ENCODE results near the gene KCNA2. TPM values are rescaled to one million over a fixed set of nuclear protein-coding genes. Genes with fewer than 3 reads are reported as not detected.

The KCNA2 gene
- total and polyA plus RNA-seq, 4 donors = 0.02 to 0.68 (median 0.15) TPM

- Histone ChIP-seq H3K4me1 (ENCODE audit: control insufficient read depth in 5 of 5, insufficient read depth in 5 of 5, low read length in 5 of 5) (no peaks in the 10 kb centered on the region), H3K9ac (ENCODE audit: insufficient read depth in 1 of 2, low read length in 2 of 2) (no peak overlapping the region), H3K27ac (ENCODE audit: low read depth in 1 of 2, low read length in 1 of 2) (no peak overlapping the region), H3K4me3 (no peak overlapping the region), H3K27me3 (ENCODE audit: control insufficient read depth in 3 of 3, insufficient read depth in 3 of 3, low read length in 2 of 3) (peaks cover 3 to 12% (median 3%) of the 10 kb centered on the region in 3 donors), H3K9me3 (ENCODE audit: control insufficient read depth in 4 of 4, insufficient read depth in 3 of 4, low read length in 3 of 4) (no peaks in the 10 kb centered on the region), H3K36me3 (ENCODE audit: control insufficient read depth in 4 of 4, insufficient read depth in 4 of 4, low read length in 4 of 4) (no peaks in the 10 kb centered on the region)
- no peak for TF ChIP-seq CTCF (IDR thresholded peaks at IDR 0.05; ENCODE audit: control extremely low read depth, extremely low read depth)
- no peak for DNase-seq
- 60 to 75% methylated on average over 1 of the region's 1 CpG for WGBS, 2 donors
- no peak for ATAC-seq (ENCODE audit: insufficient read depth, low FRiP score)
Observed at GRCh38 chr1:110565565-110565964, 40.6 kb downstream of the KCNA2 start.

GRCh38 chr1:110563089-110563488 is 43.1 kb downstream of the KCNA2 start:
- Histone ChIP-seq H3K36me3 (ENCODE audit: control insufficient read depth in 4 of 4, insufficient read depth in 4 of 4, low read length in 4 of 4) (no peaks in the 10 kb centered on the region), H3K27me3 (ENCODE audit: control insufficient read depth in 3 of 3, insufficient read depth in 3 of 3, low read length in 2 of 3) (peaks cover 0 to 17% (median 0%) of the 10 kb centered on the region in 3 donors), H3K4me1 (ENCODE audit: control insufficient read depth in 5 of 5, insufficient read depth in 5 of 5, low read length in 5 of 5) (no peaks in the 10 kb centered on the region), H3K9me3 (ENCODE audit: control insufficient read depth in 4 of 4, insufficient read depth in 3 of 4, low read length in 3 of 4) (no peaks in the 10 kb centered on the region), H3K9ac (ENCODE audit: insufficient read depth in 1 of 2, low read length in 2 of 2) (no peak overlapping the region), H3K4me3 (no peak overlapping the region), H3K27ac (ENCODE audit: low read depth in 1 of 2, low read length in 1 of 2) (no peak overlapping the region)
- no peak for DNase-seq
- no peak for ATAC-seq (ENCODE audit: insufficient read depth, low FRiP score)
- no peak for TF ChIP-seq CTCF (IDR thresholded peaks at IDR 0.05; ENCODE audit: control extremely low read depth, extremely low read depth)
- 76 to 83% methylated on average over 4 of the region's 4 CpGs for WGBS, 2 donors

GRCh38 chr1:110561596-110561995 is 44.6 kb downstream of the KCNA2 start:
- no peak overlapping the region for H3K4me3 ChIP-seq
- no peak overlapping the region for H3K9ac ChIP-seq (ENCODE audit: insufficient read depth in 1 of 2, low read length in 2 of 2)
- no peaks in the 10 kb centered on the region for H3K36me3 ChIP-seq (ENCODE audit: control insufficient read depth in 4 of 4, insufficient read depth in 4 of 4, low read length in 4 of 4)
- no peak overlapping the region for H3K27ac ChIP-seq (ENCODE audit: low read depth in 1 of 2, low read length in 1 of 2)
- H3K27me3 ChIP-seq (ENCODE audit: control insufficient read depth in 3 of 3, insufficient read depth in 3 of 3, low read length in 2 of 3) = peaks cover 0 to 20% (median 4%) of the 10 kb centered on the region in 3 donors
- no peak for DNase-seq
- 74 to 85% methylated on average over 7 of the region's 7 CpGs for WGBS, 2 donors
- TF ChIP-seq CTCF (IDR thresholded peaks at IDR 0.05; ENCODE audit: control extremely low read depth, extremely low read depth) = no peak
- no peak for ATAC-seq (ENCODE audit: insufficient read depth, low FRiP score)
- H3K4me1 ChIP-seq (ENCODE audit: control insufficient read depth in 5 of 5, insufficient read depth in 5 of 5, low read length in 5 of 5) = no peaks in the 10 kb centered on the region
- no peaks in the 10 kb centered on the region for H3K9me3 ChIP-seq (ENCODE audit: control insufficient read depth in 4 of 4, insufficient read depth in 3 of 4, low read length in 3 of 4)

GRCh38 chr1:110559157-110559556 is 47.0 kb downstream of the KCNA2 start:
- H3K27me3 ChIP-seq (ENCODE audit: control insufficient read depth in 3 of 3, insufficient read depth in 3 of 3, low read length in 2 of 3) = peaks cover 0 to 35% (median 18%) of the 10 kb centered on the region in 3 donors
- peaks cover 0 to 10% (median 0%) of the 10 kb centered on the region in 5 donors for H3K4me1 ChIP-seq (ENCODE audit: control insufficient read depth in 5 of 5, insufficient read depth in 5 of 5, low read length in 5 of 5)
- 44 to 45% methylated on average over 4 of the region's 4 CpGs for WGBS, 2 donors
- ATAC-seq (ENCODE audit: insufficient read depth, low FRiP score) (no peak), DNase-seq (no peak)
- H3K36me3 ChIP-seq (ENCODE audit: control insufficient read depth in 4 of 4, insufficient read depth in 4 of 4, low read length in 4 of 4) = no peaks in the 10 kb centered on the region
- H3K27ac ChIP-seq (ENCODE audit: low read depth in 1 of 2, low read length in 1 of 2) = no peak overlapping the region
- no peak overlapping the region for H3K4me3 ChIP-seq
- H3K9me3 ChIP-seq (ENCODE audit: control insufficient read depth in 4 of 4, insufficient read depth in 3 of 4, low read length in 3 of 4) = no peaks in the 10 kb centered on the region
- no peak overlapping the region for H3K9ac ChIP-seq (ENCODE audit: insufficient read depth in 1 of 2, low read length in 2 of 2)
- TF ChIP-seq CTCF (IDR thresholded peaks at IDR 0.05; ENCODE audit: control extremely low read depth, extremely low read depth) = no peak
